Endothelial cell of umbilical vein (primary cell): ENCODE results near the gene CA11.

Experiments used
- CTCF ChIP-seq, 2 donors: IDR thresholded peaks; 1 replicate in 1 of 2; 2 replicates in 1 of 2; pipeline ENCODE4 v1.5.1; 2011; ENCODE audit warnings: low read length in 2 of 2, mild to moderate bottlenecking in 2 of 2, moderate library complexity in 2 of 2, control low read depth in 1 of 2, inconsistent platforms in 1 of 2, low read depth in 1 of 2; ENCODE audit not compliant: insufficient read depth in 1 of 2; ENCODE audit errors: extremely low read depth in 1 of 2
- GATA2 ChIP-seq: IDR thresholded peaks from 2 replicates; pipeline ENCODE4 v1.7.0; 2011; ENCODE audit warnings: low read depth, mild to moderate bottlenecking, moderate library complexity, mixed read lengths, low read length; ENCODE audit not compliant: insufficient read length, insufficient read depth
- POLR2AphosphoS5 ChIP-seq: IDR thresholded peaks from 2 replicates; pipeline ENCODE4 v1.6.1; 2012; ENCODE audit warnings: low read depth, mild to moderate bottlenecking, control low read depth, low read length, moderate library complexity; ENCODE audit not compliant: insufficient read depth

GRCh38 chr19:48637449-48637947, 8.5 kb downstream of the CA11 start:
- TF ChIP-seq CTCF (IDR thresholded peaks at IDR 0.05; ENCODE audit: extremely low read depth in 1 of 2, insufficient read depth in 1 of 2, low read depth in 1 of 2, low read length in 2 of 2) (no peak), GATA2 (no peak), POLR2AphosphoS5 (peak; percentile 11)
